HG02938 (cell line): Measurements from ENCODE around the gene RERE.

Experiments used
- ATAC-seq: cut with Tn5 transposase; IDR thresholded peaks from one replicate; pipeline ENCODE4 v1.9.1; 2021; ENCODE audit warnings: mild to moderate bottlenecking, moderate library complexity; ENCODE audit not compliant: unreplicated experiment

Gene RERE

DNA sequence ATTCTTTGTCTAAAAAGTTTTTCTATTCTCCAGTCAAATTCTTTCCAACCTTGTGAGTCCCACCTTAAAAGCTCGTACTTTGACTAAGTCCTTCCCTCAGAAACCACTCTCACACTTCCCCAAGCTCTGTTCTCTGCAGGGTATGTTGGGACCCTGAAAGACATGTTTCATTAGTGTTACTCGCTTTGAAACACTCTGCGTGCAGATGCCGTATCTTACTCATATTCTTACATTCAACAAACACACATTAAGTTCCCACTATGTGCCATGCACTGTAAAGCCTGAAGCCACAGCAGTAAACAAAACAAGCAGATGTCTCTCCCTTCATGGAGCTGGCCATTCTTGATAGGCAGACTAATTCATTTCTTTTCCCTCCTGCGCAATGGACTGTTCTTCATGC, 229.7 kb downstream of the RERE start:
- ATAC-seq: no peak

DNA sequence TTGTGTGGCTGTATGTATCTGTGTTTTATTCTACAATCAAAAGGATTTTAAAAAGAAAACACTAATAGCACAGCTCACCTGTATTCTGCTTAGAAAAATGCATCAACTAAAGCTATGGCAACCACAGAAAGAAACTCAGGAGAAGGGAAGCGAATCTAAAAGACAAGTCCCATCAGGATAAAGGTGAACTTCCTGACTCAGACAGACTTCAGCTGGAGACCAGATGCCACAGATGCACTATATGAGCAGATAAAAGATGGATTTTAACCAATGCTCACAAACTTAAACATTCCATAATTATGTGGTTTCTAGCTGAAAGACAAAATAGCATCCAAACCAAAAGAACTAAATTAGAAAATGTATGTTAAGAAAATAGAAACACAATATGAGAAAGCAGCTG, 231.0 kb downstream of the RERE start:
- no peak for ATAC-seq

DNA sequence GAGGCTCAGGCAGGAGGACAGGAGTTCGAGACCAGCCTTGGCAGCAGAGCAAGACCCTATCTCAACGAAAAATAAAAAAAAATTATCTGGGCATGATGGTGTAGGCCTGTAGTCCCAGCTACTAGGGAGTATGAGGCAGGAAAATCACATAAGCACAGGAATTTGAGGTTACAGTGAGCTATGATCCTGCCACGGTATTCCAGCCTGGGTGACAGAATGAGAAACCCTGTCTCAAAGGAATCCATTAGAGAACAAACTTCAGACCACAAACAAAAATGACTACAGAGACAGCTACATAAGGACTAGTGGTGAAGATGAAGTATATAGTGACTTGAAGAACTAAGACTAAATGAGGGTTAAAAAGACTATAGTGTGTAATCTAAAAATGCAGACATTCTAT, 233.1 kb downstream of the RERE start:
- ATAC-seq: no peak

GRCh38 chr1:8583031-8583430, 234.4 kb downstream of the RERE start:
- ATAC-seq: no peak

GRCh38 chr1:8580566-8580965, 236.9 kb downstream of the RERE start:
- ATAC-seq: no peak

- no peak for ATAC-seq
These were observed 238.5 kb downstream of the RERE start for GRCh38 chr1:8578936-8579335.

DNA sequence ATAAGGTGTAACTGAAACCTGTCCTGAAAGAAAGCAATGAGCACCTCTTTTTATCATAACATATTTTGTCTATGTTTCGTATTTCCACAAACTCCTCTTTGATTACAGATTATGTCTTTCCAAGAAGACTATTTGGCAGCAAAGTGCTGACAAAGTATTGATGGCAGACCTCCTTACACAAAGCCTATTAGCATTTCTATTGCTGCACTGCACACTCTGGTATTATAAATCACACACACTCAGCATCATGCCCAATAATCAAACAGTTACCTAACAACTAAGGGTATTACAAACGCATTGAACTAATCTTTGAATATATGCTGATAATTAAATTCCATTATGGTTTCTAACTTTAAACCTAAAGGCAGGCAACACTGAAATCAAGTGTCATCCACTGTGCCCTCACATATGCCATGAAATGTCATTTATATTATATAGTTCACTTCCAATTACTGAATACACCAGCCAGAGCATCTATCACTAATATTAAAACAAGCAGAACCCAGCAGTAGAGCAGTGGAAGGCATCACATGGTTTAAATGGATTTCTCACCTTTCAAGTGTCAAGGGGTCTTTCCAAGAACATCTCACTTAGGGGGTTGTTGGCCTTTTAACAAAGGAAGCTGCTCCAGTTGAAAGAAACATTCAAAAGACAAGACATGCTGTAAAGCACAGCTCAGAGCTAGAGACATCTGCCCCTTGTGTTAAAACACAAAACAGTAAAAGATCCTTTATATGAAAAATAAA, 239.1 kb downstream of the RERE start:
- ATAC-seq: no peak

GRCh38 chr1:8574985-8575384, 242.5 kb downstream of the RERE start:
- ATAC-seq: no peak

DNA sequence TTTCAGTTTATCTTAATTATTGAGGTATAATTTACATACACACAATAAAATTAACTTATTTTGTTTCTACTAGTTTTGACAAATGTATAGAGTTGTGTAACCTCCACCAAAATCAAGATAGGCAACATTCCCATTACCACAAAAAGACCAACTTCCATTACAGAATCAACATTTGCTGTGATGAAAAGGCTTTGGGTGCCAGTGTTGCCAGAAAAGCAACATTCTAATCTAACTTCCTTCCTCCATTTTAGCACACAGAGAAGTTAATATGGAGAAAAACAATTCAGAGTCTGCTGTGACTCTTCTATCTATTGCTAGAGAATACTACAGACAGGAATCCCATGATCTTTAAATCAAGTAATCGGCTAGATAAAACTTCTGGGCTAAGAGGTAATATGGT, 245.3 kb downstream of the RERE start:
- ATAC-seq: no peak

DNA sequence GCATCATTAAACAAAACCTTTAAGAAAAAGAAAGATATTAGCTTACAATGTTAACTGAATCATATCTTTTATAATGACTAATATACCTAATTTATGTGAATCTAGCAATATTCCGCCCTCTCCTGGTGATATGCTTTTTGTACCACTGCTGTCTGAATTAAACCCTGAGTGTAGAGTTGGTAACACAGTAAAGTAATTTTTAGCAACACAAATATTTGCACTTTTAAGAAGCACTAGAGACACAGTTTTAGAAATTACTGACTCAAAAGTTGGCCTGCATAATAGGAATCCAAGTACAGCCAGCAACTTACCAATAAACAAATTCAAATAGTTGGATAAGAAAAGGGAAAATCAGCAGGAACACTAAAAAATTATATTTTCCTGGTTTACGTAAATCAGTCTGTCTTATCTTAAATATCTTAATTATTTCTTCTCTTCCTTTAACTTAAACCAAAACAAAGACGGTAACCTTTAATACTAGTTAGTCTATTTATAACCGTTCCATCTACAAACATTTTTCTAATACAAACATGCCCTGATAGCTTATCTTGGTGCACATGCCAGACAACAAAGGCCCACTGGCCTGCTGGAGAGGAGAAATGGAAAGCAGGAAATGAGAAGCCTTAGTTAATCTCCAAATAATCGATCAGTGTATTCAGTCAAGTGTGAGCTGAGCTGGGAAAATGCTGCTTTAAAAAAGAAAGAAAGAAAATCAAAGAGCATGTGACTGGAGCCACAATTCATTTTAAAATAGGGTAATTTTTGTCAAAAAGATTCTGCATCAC, 246.0 kb downstream of the RERE start:
- no peak for ATAC-seq

DNA sequence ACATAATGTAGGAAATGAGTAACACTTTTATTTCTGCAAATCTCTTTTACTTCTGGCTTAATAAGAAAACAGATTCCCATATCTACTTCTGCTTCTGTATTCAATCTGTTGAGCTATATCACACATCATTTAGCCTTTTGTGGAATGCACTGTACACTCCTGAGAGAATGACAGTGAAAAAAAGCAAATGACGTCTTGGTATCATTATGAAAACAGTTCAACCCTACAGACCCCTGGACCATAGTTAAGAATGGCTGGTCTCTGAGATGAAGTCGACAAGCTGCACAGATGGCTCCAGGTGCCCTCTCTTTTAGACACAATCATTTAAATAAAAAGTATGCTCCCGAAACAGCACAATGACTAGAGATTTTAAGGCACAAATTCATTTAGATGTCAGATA, 247.0 kb downstream of the RERE start:
- ATAC-seq: no peak

GRCh38 chr1:8569242-8569641, 248.2 kb downstream of the RERE start:
- no peak for ATAC-seq

- ATAC-seq: no peak
These were observed 248.6 kb downstream of the RERE start for GRCh38 chr1:8568837-8569236.

GRCh38 chr1:8567146-8567545, 250.3 kb downstream of the RERE start:
- no peak for ATAC-seq

DNA sequence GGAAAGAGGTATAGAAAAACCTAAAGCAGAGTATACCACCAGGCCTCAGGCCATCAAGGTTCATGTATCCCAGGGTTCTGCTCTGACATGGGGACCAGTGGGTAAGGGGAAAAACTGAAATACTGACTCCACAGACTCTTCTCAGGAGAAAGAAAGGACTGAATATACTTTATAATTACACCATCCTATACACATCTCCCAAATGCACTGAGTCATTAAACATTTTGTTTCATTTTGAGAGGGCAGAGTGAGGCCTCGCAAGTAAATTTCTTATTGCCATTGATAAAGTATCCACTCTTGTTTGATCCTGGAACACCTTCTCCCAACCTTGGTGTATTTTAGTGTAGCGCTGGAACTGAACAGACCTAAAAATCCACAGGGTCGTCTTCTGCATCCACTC, 251.6 kb downstream of the RERE start:
- ATAC-seq: no peak

DNA sequence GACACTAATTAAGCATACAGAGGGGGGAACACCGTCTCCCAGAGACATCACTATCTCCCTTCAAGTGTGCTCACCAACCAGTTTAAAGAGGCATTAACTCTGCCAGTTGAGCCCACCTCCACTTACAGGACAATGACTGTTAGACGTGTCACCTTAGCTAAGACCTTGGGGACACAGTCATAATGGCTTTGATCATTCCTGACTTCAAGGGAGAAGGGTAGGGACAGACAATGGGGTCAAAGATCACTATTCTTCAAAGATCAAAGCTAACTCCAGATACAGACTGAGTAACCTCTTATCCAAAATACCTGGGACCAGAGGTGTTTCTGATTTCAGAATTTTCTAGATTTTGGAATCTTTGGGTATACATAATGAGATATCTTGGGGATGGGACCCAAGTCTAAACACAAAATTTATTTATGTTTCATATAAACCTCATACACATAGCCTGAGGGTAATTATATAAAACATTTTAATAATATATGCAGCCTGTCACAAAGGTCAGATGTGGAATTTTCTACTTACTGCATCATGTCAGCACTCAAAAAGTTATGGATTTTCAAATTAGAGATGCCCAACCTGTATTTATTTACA, 253.4 kb downstream of the RERE start:
- ATAC-seq: no peak

DNA sequence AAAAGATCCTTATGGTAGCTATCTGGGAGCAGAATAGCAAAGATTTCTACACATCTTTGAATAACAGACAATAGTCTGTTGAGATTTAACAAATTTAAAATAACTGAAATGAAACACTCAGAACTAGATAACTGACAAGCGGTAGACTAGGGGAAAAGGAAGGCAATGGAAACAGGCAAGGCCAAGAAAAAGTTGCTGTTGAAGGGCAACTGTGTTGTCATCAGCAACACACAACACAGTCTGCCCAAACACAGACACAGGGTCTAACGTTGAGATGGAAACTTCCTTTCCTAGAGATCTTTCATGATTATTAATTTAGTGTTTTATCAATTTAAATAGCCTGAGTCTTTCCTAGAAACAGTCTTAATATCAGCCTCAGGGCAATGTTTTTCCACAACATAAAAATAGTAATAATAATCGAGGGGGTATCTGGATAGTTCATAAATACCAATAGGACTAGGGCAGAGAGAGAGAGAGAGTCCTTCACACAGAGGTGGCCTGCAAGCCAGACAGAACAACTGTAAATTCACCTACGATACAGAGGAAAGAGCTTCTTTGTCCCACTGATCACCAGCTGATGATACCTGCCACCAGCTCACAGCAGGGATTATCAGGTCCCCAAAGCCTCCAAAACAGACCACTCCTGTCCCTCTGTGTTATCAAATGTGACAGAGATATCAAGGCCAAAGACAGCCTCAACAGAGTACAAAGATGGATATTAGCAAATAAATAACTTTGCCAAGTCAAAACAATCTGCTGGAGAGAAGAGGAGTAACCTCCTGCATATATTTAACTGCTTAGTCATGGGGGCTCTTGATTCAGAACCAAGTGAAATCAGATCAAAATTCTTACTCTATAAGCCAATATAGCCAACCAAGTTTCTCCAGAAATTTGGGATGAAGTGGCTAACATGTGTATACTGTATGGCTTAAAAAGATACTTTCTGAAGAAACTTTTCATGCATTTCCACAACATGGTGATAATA, 254.3 kb downstream of the RERE start:
- no peak for ATAC-seq

DNA sequence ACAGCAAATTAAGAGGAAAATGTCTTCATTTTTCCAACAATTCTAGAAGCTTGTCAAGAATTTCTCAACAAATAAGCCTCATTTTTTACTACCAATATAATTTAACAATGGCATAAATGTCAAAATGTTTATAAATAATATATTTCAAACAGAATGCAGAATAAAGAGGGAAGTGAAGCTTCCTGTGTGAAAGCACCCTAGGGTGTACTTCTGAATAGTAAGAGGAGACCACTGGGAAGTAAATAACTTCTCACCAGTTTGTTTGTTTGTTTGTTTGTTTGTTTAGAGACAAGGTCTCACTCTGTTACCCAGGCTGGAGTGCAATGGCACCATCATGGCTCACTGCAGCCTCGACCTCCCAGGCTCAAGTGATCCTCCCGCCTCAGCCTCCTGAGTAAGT, 255.2 kb downstream of the RERE start:
- ATAC-seq: no peak

DNA sequence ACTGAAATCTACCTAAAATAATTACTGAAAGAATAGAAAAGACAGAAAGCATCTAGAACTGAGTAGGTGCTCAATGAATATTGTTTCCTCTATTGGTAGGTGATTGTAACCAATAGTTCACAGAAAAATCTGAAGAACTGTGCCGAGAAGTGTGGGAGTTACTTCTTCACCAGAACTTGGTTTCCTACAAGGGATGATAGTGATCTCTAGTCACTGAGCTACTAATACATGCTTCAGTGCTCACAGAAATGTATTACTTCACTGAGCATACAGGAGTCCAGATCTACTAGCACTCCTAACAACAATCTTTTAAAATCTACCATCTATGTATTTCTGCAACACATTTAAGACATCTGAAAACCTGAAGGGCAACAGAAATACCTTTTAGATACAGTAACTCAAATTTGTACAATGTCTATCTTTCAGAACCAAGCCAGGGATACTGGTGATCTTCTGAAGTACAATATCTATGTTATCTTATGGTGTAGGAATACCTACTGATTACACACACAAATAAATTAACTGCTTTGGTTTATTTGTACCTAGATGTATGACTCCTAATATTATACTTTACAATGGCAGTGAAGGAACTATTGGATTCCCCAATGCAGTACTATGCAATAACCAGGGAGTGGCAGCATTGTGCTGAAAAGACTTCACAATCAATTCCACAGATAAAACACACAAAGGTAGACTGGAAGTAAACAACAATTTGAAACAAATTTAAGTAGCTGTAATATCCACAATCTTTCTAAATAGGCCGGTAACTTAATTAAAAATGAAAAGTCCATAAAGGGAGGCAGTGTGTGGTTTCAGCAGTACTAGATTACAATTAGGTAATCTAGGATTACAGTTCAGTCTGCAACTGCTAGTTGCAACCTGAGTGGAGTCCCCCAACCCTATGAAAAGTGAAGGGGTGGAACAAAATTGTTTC, 256.6 kb downstream of the RERE start:
- no peak for ATAC-seq

- ATAC-seq: no peak
These were observed 257.4 kb downstream of the RERE start for GRCh38 chr1:8560035-8560434.
